ENCODE data around the gene PXN. TPM values are rescaled to one million over a fixed set of nuclear protein-coding genes. Genes with fewer than 3 reads are reported as not detected.

The PXN gene
- total and polyA plus RNA-seq, 2 experiments from 2014 or later: 43.8 to 67.9 TPM

DNA sequence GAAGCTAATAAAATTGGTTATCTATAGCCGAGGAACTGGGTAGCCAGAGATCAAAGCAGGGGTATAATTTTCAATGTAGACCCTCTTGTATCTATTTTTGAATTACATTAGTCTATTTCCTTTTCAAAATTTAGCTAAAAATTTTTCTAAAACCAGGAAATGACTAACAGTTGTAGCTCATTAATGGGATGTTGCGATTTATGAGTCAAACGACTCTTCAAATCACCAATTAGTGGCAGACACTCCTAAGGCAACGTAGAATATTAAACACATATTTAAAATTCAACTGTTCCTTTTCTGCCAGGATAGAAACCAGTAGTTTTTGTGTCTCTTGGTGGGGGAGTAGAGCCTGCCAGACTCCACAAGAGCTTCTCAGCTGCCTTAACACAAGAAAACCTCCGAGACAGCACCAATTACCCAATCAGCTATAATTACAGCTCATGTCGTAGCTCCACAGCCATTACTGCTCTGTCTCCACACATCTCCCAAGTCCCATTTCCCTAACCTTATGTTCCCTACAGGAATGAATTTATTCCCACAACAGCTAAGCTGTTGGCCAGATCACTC lies 97.9 kb downstream of the PXN start:
- Histone ChIP-seq H3K27ac (no peak overlapping the region), H3K9me3 (ENCODE audit: low read depth) (no peaks in the 10 kb centered on the region), H3K4me1 (ENCODE audit: low read depth) (no peaks in the 10 kb centered on the region), H3K36me3 (peaks cover 48% of the 10 kb centered on the region), H3K27me3 (no peaks in the 10 kb centered on the region), H3K4me3 (no peak overlapping the region)
- no peak for DNase-seq (ENCODE audit: low read depth in 1 of 2, low spot score in 1 of 2)
- TF ChIP-seq, protein P1, sequence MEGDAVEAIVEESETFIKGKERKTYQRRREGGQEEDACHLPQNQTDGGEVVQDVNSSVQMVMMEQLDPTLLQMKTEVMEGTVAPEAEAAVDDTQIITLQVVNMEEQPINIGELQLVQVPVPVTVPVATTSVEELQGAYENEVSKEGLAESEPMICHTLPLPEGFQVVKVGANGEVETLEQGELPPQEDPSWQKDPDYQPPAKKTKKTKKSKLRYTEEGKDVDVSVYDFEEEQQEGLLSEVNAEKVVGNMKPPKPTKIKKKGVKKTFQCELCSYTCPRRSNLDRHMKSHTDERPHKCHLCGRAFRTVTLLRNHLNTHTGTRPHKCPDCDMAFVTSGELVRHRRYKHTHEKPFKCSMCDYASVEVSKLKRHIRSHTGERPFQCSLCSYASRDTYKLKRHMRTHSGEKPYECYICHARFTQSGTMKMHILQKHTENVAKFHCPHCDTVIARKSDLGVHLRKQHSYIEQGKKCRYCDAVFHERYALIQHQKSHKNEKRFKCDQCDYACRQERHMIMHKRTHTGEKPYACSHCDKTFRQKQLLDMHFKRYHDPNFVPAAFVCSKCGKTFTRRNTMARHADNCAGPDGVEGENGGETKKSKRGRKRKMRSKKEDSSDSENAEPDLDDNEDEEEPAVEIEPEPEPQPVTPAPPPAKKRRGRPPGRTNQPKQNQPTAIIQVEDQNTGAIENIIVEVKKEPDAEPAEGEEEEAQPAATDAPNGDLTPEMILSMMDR (IDR thresholded peaks at IDR 0.05; ENCODE audit: low read depth, low read length): no peak

DNA sequence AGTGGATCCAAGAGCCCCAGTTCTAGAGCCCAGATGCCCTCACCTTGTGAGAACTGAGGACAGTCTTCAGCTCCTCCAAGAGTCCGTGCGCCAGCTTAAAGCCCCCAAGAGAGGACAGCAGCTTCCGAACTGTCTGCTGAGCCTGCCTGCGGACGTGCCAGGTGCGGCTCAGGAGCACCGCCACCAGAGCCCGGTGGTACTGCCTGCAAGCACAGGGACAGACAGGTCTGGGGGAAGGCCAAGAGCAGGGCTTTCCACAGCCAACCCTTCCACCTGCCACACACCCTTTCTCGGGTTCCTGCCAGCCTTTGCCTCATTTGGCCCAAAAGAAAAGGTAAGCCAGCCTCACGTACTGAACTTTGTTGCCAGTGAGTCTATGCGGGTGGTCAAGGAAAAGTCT lies 101.2 kb downstream of the PXN start:
- H3K36me3 ChIP-seq: peaks cover 56% of the 10 kb centered on the region
- H3K4me1 ChIP-seq (ENCODE audit: low read depth): no peaks in the 10 kb centered on the region
- no peak overlapping the region for H3K27ac ChIP-seq
- DNase-seq (ENCODE audit: low read depth in 1 of 2, low spot score in 1 of 2): no peak
- no peaks in the 10 kb centered on the region for H3K27me3 ChIP-seq
- no peak overlapping the region for H3K4me3 ChIP-seq
- H3K9me3 ChIP-seq (ENCODE audit: low read depth): no peaks in the 10 kb centered on the region
- TF ChIP-seq, protein P1 (IDR thresholded peaks at IDR 0.05; ENCODE audit: low read depth, low read length): no peak

- no peaks in the 10 kb centered on the region for H3K4me1 ChIP-seq (ENCODE audit: low read depth)
- no peaks in the 10 kb centered on the region for H3K9me3 ChIP-seq (ENCODE audit: low read depth)
- no peak overlapping the region for H3K27ac ChIP-seq
- H3K36me3 ChIP-seq: peaks cover 53% of the 10 kb centered on the region
- TF ChIP-seq, protein P1 (IDR thresholded peaks at IDR 0.05; ENCODE audit: low read depth, low read length): no peak
- no peaks in the 10 kb centered on the region for H3K27me3 ChIP-seq
- H3K4me3 ChIP-seq: no peak overlapping the region
- no peak for DNase-seq (ENCODE audit: low read depth in 1 of 2, low spot score in 1 of 2)
Measured at GRCh38 chr12:120162763-120163162, 102.8 kb downstream of the PXN start.

GRCh38 chr12:120161852-120162251 lies 103.7 kb downstream of the PXN start:
- Histone ChIP-seq H3K4me1 (ENCODE audit: low read depth) (no peaks in the 10 kb centered on the region), H3K27me3 (no peaks in the 10 kb centered on the region), H3K4me3 (no peak overlapping the region), H3K36me3 (peaks cover 55% of the 10 kb centered on the region), H3K9me3 (ENCODE audit: low read depth) (no peaks in the 10 kb centered on the region), H3K27ac (no peak overlapping the region)
- DNase-seq (ENCODE audit: low read depth in 1 of 2, low spot score in 1 of 2): no peak
- TF ChIP-seq, protein P1 (IDR thresholded peaks at IDR 0.05; ENCODE audit: low read depth, low read length): no peak

Other genes starting within 250 kb of the PXN start
- 27.5 and 33.4 TPM in 2 replicates for gene RAB35, start 149.0 kb downstream of the PXN start, total RNA-seq
- gene RAB35, start 149.0 kb downstream of the PXN start, polyA plus RNA-seq: 20.6 and 25.4 TPM in 2 replicates
- gene GCN1, start 71.0 kb downstream of the PXN start, total RNA-seq: 59.2 and 76.0 TPM in 2 replicates
- 27.0 and 37.0 TPM in 2 replicates for gene GCN1, start 71.0 kb downstream of the PXN start, polyA plus RNA-seq
- gene RPLP0, start 64.6 kb downstream of the PXN start, total RNA-seq: 3,916 and 4,641 TPM in 2 replicates
- 904 and 1,089 TPM in 2 replicates for gene RPLP0, start 64.6 kb downstream of the PXN start, polyA plus RNA-seq
- gene RNU4-2, start 26.2 kb upstream of the PXN start, total RNA-seq: not detected in 2 replicates
- gene RNU4-2, start 26.2 kb upstream of the PXN start, polyA plus RNA-seq: not detected in 2 replicates
- not detected in 2 replicates for gene RNU4-1, start 27.5 kb upstream of the PXN start, total RNA-seq
- not detected in 2 replicates for gene RNU4-1, start 27.5 kb upstream of the PXN start, polyA plus RNA-seq
- gene SIRT4, start 36.6 kb upstream of the PXN start, total RNA-seq: 7.4 and 10.3 TPM in 2 replicates
- 6.7 and 15.8 TPM in 2 replicates for gene SIRT4, start 36.6 kb upstream of the PXN start, polyA plus RNA-seq
- gene PLA2G1B, start 62.0 kb upstream of the PXN start, total RNA-seq: not detected in 2 replicates
- gene PLA2G1B, start 62.0 kb upstream of the PXN start, polyA plus RNA-seq: not detected in 2 replicates
- 22.5 and 28.8 TPM in 2 replicates for gene MSI1, start 103.4 kb upstream of the PXN start, total RNA-seq
- gene MSI1, start 103.4 kb upstream of the PXN start, polyA plus RNA-seq: 26.2 and 38.7 TPM in 2 replicates
- gene COX6A1, start 172.4 kb upstream of the PXN start, total RNA-seq: 759 and 1,227 TPM in 2 replicates
- 1,076 and 1,511 TPM in 2 replicates for gene COX6A1, start 172.4 kb upstream of the PXN start, polyA plus RNA-seq
- 11.9 and 21.1 TPM in 2 replicates for gene TRIAP1, start 180.7 kb upstream of the PXN start, total RNA-seq
- 41.9 and 58.8 TPM in 2 replicates for gene TRIAP1, start 180.7 kb upstream of the PXN start, polyA plus RNA-seq
- 13.8 and 19.3 TPM in 2 replicates for gene GATC, start 180.7 kb upstream of the PXN start, total RNA-seq
- gene GATC, start 180.7 kb upstream of the PXN start, polyA plus RNA-seq: 11.4 and 12.7 TPM in 2 replicates
- gene SRSF9, start 204.0 kb upstream of the PXN start, total RNA-seq: 126 and 131 TPM in 2 replicates
- 195 and 205 TPM in 2 replicates for gene SRSF9, start 204.0 kb upstream of the PXN start, polyA plus RNA-seq
- gene DYNLL1, start 230.4 kb upstream of the PXN start, total RNA-seq: 186 and 248 TPM in 2 replicates
- 534 and 546 TPM in 2 replicates for gene DYNLL1, start 230.4 kb upstream of the PXN start, polyA plus RNA-seq

Measured in cardiac muscle cell (in vitro differentiated cells and primary cell).